Smooth muscle cell (in vitro differentiated cells): ENCODE data around the gene PELI2. TPM values are rescaled to one million over a fixed set of nuclear protein-coding genes. Genes with fewer than 3 reads are reported as not detected.

Experiments
- DNase-seq: peaks from one replicate; lab custom pipeline; 2025; ENCODE audit not compliant: unreplicated experiment; lab: John Stamatoyannopoulos, UW
- H2AFZ ChIP-seq: fragments of 200-600 bp; sonication (generic); 2 replicates; pipeline ENCODE4 v1.6.0; 2016; ENCODE audit warnings: antibody characterized with exemption, low read depth, mild to moderate bottlenecking
- H3F3A ChIP-seq: fragments of 200-600 bp; sonication (generic); 2 replicates; pipeline ENCODE4 v1.6.0; 2017; ENCODE audit warnings: antibody characterized with exemption, low read depth
- H3K27ac ChIP-seq: fragments of 200-600 bp; sonication (generic); 2 replicates; pipeline ENCODE4 v1.5.1; 2016; ENCODE audit warnings: low read depth, mild to moderate bottlenecking
- H3K27me3 ChIP-seq: fragments of 200-600 bp; sonication (generic); 2 replicates; pipeline ENCODE4 v1.6.1; 2016; ENCODE audit warnings: low read depth, mild to moderate bottlenecking
- H3K36me3 ChIP-seq: fragments of 200-600 bp; sonication (generic); 2 replicates; pipeline ENCODE4 v1.5.1; 2016; ENCODE audit warnings: low read depth
- H3K4me1 ChIP-seq: fragments of 200-600 bp; sonication (generic); 2 replicates; pipeline ENCODE4 v1.5.1; 2016; ENCODE audit warnings: low read depth
- H3K4me2 ChIP-seq: fragments of 200-600 bp; sonication (generic); 2 replicates; pipeline ENCODE4 v1.6.0; 2016; ENCODE audit warnings: mild to moderate bottlenecking
- H3K4me3 ChIP-seq: fragments of 200-600 bp; sonication (generic); 2 replicates; pipeline ENCODE4 v1.5.1; 2016; ENCODE audit warnings: mild to moderate bottlenecking
- H3K79me2 ChIP-seq: fragments of 200-600 bp; sonication (generic); 2 replicates; pipeline ENCODE4 v1.6.0; 2016; ENCODE audit warnings: low read depth, mild to moderate bottlenecking
- H3K9ac ChIP-seq: fragments of 200-600 bp; sonication (generic); 2 replicates; pipeline ENCODE4 v1.6.0; 2016; ENCODE audit warnings: low read depth
- H3K9me3 ChIP-seq: fragments of 200-600 bp; sonication (generic); replicated peaks from 2 replicates; pipeline ENCODE4 v1.5.1; 2016; ENCODE audit warnings: low read depth
- H4K20me1 ChIP-seq: fragments of 200-600 bp; sonication (generic); 2 replicates; pipeline ENCODE4 v1.6.0; 2016; ENCODE audit warnings: low read depth
- CTCF ChIP-seq: fragments of 200-600 bp; sonication (generic); IDR thresholded peaks from 2 replicates; pipeline ENCODE4 v1.5.1; 2017; ENCODE audit warnings: borderline replicate concordance, mild to moderate bottlenecking, antibody characterized with exemption; ENCODE audit not compliant: insufficient read depth, poor library complexity, severe bottlenecking
- WGBS: methylation state at CpG from one replicate; pipeline ENCODE4 v1.1.7; 2016; ENCODE audit warnings: low lambda C conversion rate; 5-methylcytosine and 5-hydroxymethylcytosine counted together
- polyA plus RNA-seq: library from polyadenylated mRNA; unstranded; fragments of >200 nt; fragmentation: Nextera tagmentation; extraction: Ambion mirVana; gene quantifications from 2 replicates; pipeline ENCODE4 v1.2.1, GENCODE V29; 2016
- total RNA-seq: library from RNA; depleted of rRNA; stranded (reverse); fragments of >200 nt; gene quantifications from 2 replicates; pipeline ENCODE4 v1.2.3, GENCODE V29; 2014

Gene PELI2
- total and polyA plus RNA-seq, 2 experiments from 2014 or later: 4.6 to 9.1 TPM

- H3K9me3 ChIP-seq: no peaks in the 10 kb centered on the region
- no peak overlapping the region for H3K9ac ChIP-seq
- H3F3A ChIP-seq: no peaks in the 10 kb centered on the region
- H3K36me3 ChIP-seq: no peaks in the 10 kb centered on the region
- no peak overlapping the region for H3K27ac ChIP-seq
- H3K27me3 ChIP-seq: no peaks in the 10 kb centered on the region
- peaks cover 8% of the 10 kb centered on the region for H3K4me1 ChIP-seq
- no peak overlapping the region for H2AFZ ChIP-seq
- H3K79me2 ChIP-seq: no peaks in the 10 kb centered on the region
- no peaks in the 10 kb centered on the region for H4K20me1 ChIP-seq
- no peak overlapping the region for H3K4me2 ChIP-seq
- no peak overlapping the region for H3K4me3 ChIP-seq
- no peak for DNase-seq
- 92% methylated on average over 1 of the region's 1 CpG for WGBS
- no peak for TF ChIP-seq CTCF
Observed at GRCh38 chr14:56092763-56093162, 25.4 kb upstream of the PELI2 start.

GRCh38 chr14:56094076-56094475 is 24.1 kb upstream of the PELI2 start:
- no peaks in the 10 kb centered on the region for H4K20me1 ChIP-seq
- no peaks in the 10 kb centered on the region for H3F3A ChIP-seq
- H3K4me2 ChIP-seq: no peak overlapping the region
- H3K9me3 ChIP-seq: no peaks in the 10 kb centered on the region
- DNase-seq: no peak
- H2AFZ ChIP-seq: peak overlapping the region; percentile 72
- H3K36me3 ChIP-seq: no peaks in the 10 kb centered on the region
- H3K9ac ChIP-seq: no peak overlapping the region
- 46% methylated on average over 4 of the region's 4 CpGs for WGBS
- no peaks in the 10 kb centered on the region for H3K79me2 ChIP-seq
- no peak for TF ChIP-seq CTCF
- H3K27me3 ChIP-seq: no peaks in the 10 kb centered on the region
- H3K27ac ChIP-seq: no peak overlapping the region
- no peak overlapping the region for H3K4me3 ChIP-seq
- no peaks in the 10 kb centered on the region for H3K4me1 ChIP-seq

GRCh38 chr14:56098021-56098420 is 20.2 kb upstream of the PELI2 start:
- Histone ChIP-seq H3K4me1 (no peaks in the 10 kb centered on the region), H3K36me3 (no peaks in the 10 kb centered on the region), H4K20me1 (no peaks in the 10 kb centered on the region), H3K9me3 (no peaks in the 10 kb centered on the region), H3K27ac (no peak overlapping the region), H3K4me3 (no peak overlapping the region), H3K9ac (no peak overlapping the region), H3K4me2 (no peak overlapping the region), H3K27me3 (no peaks in the 10 kb centered on the region), H3F3A (peaks cover 16% of the 10 kb centered on the region), H2AFZ (no peak overlapping the region), H3K79me2 (no peaks in the 10 kb centered on the region)
- no peak for TF ChIP-seq CTCF
- no peak for DNase-seq
- WGBS: 76% methylated on average over 1 of the region's 1 CpG

GRCh38 chr14:56099081-56099797 is 19.0 kb upstream of the PELI2 start:
- H3K4me3 ChIP-seq: no peak overlapping the region
- H2AFZ ChIP-seq: peak overlapping the region; percentile 0
- 50% methylated on average over 7 of the region's 7 CpGs for WGBS
- H3K4me2 ChIP-seq: no peak overlapping the region
- no peak for DNase-seq
- no peaks in the 10 kb centered on the region for H3K36me3 ChIP-seq
- no peak overlapping the region for H3K27ac ChIP-seq
- TF ChIP-seq CTCF: no peak
- no peaks in the 10 kb centered on the region for H3K9me3 ChIP-seq
- H3K9ac ChIP-seq: no peak overlapping the region
- peaks cover 16% of the 10 kb centered on the region for H3F3A ChIP-seq
- no peaks in the 10 kb centered on the region for H3K79me2 ChIP-seq
- H3K4me1 ChIP-seq: no peaks in the 10 kb centered on the region
- no peaks in the 10 kb centered on the region for H3K27me3 ChIP-seq
- no peaks in the 10 kb centered on the region for H4K20me1 ChIP-seq
